Measurements from ENCODE around the gene TIAM2.
A peak's percentile ranks its signal among the peaks of the same experiment; 100 is the strongest.

TIAM2 gene

DNA sequence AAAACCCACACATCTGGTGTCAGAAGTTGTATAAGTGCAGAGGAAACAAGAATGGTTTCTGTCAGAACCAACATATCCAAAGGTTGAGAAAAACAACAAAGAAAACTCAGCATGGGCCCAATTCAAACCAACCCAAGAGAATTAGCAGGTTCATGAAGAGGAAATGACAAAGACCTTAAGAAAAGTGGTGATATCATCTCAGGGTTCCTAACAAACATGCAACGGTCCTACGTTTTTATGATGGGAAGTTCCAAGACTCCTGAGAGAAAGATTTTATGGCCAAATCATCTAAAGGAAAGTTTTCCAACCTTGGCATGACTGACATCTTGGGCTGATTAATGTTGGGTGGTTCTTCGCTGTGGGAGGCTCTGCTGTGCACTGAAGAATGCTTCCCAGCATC, 296.2 kb downstream of the TIAM2 start:
- no peak overlapping the region for H3K4me3 ChIP-seq (ENCODE audit: low read depth, low read length)
- no peak for TF ChIP-seq CTCF (IDR thresholded peaks at IDR 0.05; ENCODE audit: insufficient read depth, low read length, missing control alignments)
- ChIA-PET POLR2A (no interaction called here), CTCF (interaction anchor here (1.4 kb wide), 1 partner anchor 114 kb away, joined by 3 read pairs; no protein-coding TSS in a partner anchor)
- DNase-seq (ENCODE audit: low read depth, low spot score), result no peak

- H3K4me3 ChIP-seq (ENCODE audit: low read depth, low read length), result no peak overlapping the region
- DNase-seq (ENCODE audit: low read depth, low spot score), result no peak
- no peak for TF ChIP-seq CTCF (IDR thresholded peaks at IDR 0.05; ENCODE audit: insufficient read depth, low read length, missing control alignments)
- ChIA-PET POLR2A (no interaction called here), CTCF (interaction anchor here (1.4 kb wide), 1 partner anchor 116 kb away, joined by 3 read pairs; no protein-coding TSS in a partner anchor)
These were observed 297.6 kb downstream of the TIAM2 start for GRCh38 chr6:155292711-155293110.

- POLR2A ChIA-PET, result no interaction called here
- no peak for TF ChIP-seq CTCF (IDR thresholded peaks at IDR 0.05; ENCODE audit: insufficient read depth, low read length, missing control alignments)
- H3K4me3 ChIP-seq (ENCODE audit: low read depth, low read length), result no peak overlapping the region
- no peak for DNase-seq (ENCODE audit: low read depth, low spot score)
- CTCF ChIA-PET, result interaction anchor here (1.8 kb wide), 1 partner anchor 10 kb away, joined by 4 read pairs; no protein-coding TSS in a partner anchor
These were observed 302.6 kb downstream of the TIAM2 start for GRCh38 chr6:155297669-155298068.

DNA sequence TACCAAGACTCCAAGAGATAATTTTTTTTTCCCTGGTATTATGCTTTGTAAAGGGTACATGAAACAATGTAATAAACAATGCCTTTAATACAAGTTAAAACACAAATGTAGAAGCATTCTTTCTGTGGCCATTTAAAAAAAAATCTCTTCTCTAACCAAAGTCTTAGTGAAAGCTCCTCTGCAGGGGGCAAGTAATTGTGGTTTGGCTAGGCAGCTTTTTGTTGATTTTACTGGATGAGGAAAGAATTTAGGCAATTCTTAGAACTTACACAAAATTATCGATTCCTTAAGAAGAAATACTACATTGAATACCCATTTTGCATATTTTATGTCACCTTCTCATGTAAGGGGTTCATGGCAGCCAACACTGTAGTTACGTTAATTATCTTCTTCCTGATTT, 306.8 kb downstream of the TIAM2 start:
- CTCF ChIA-PET, result interaction anchor here (1.3 to 1.8 kb wide), 3 partner anchors 13 to 124 kb away, joined by 3 to 4 read pairs (median 4); no protein-coding TSS in a partner anchor
- H3K4me3 ChIP-seq (ENCODE audit: low read depth, low read length), result no peak overlapping the region
- no peak for TF ChIP-seq CTCF (IDR thresholded peaks at IDR 0.05; ENCODE audit: insufficient read depth, low read length, missing control alignments)
- peak; percentile 44 for DNase-seq (ENCODE audit: low read depth, low spot score)
- POLR2A ChIA-PET, result no interaction called here

DNA sequence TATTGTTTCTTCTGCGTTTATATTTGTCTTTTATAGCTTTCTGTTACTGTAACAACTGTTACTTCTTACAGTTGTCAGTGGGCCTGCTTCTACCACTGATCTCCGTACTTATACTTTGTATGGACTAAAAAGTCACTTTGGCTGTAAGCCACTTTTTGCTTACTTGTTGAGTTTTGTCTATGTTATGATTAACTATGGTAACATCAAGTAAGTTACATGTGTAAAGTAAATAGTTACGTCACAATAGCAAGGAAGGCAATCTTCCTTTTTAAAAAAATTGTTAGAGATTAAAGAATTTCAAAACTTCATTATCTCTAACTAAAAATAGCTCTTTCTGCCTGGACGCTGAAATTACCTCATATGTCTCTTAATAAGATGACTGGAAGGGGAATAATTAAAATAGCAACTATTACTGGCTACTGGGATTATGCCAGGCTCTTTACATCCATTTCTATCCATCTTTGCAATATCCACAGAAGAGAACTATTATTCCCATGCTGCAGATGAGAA, 308.3 kb downstream of the TIAM2 start:
- ChIA-PET POLR2A (no interaction called here), CTCF (interaction anchor here (1.8 kb wide), 1 partner anchor 12 kb away, joined by 4 read pairs; no protein-coding TSS in a partner anchor)
- DNase-seq (ENCODE audit: low read depth, low spot score), result no peak
- TF ChIP-seq CTCF (IDR thresholded peaks at IDR 0.05; ENCODE audit: insufficient read depth, low read length, missing control alignments), result no peak
- H3K4me3 ChIP-seq (ENCODE audit: low read depth, low read length), result no peak overlapping the region

DNA sequence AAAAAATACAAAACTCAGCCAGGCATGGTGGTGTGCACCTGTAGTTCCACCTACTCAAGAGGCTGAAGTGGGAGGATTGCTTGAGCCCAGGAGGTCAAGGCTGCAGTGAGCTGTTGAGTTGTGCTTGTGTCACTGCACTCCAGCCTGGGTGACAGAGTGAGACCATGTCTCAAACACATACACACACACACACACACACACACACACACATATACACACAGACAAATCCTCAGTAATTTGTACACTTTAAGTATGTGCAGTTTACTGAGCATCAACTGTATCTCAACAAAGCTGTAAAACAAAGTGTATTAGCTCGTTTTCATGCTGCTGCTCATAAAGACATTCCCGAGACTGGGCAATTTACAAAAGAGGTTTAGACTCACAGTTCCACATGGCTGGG, 311.8 kb downstream of the TIAM2 start:
- CTCF ChIA-PET, result interaction anchor here (0.8 to 1.7 kb wide), 5 partner anchors 10 to 379 kb away, joined by 3 to 7 read pairs (median 4); no protein-coding TSS in a partner anchor
- POLR2A ChIA-PET, result no interaction called here
- TF ChIP-seq CTCF (IDR thresholded peaks at IDR 0.05; ENCODE audit: insufficient read depth, low read length, missing control alignments), result no peak
- no peak overlapping the region for H3K4me3 ChIP-seq (ENCODE audit: low read depth, low read length)
- DNase-seq (ENCODE audit: low read depth, low spot score), result no peak

Measured in AG04449 (cell line).